Measurements from ENCODE around the gene KRT13. TPM values are rescaled to one million over a fixed set of nuclear protein-coding genes. Genes with fewer than 3 reads are reported as not detected.

KRT13 gene
- total RNA-seq, 2 experiments from 2014 or later = not detected

DNA sequence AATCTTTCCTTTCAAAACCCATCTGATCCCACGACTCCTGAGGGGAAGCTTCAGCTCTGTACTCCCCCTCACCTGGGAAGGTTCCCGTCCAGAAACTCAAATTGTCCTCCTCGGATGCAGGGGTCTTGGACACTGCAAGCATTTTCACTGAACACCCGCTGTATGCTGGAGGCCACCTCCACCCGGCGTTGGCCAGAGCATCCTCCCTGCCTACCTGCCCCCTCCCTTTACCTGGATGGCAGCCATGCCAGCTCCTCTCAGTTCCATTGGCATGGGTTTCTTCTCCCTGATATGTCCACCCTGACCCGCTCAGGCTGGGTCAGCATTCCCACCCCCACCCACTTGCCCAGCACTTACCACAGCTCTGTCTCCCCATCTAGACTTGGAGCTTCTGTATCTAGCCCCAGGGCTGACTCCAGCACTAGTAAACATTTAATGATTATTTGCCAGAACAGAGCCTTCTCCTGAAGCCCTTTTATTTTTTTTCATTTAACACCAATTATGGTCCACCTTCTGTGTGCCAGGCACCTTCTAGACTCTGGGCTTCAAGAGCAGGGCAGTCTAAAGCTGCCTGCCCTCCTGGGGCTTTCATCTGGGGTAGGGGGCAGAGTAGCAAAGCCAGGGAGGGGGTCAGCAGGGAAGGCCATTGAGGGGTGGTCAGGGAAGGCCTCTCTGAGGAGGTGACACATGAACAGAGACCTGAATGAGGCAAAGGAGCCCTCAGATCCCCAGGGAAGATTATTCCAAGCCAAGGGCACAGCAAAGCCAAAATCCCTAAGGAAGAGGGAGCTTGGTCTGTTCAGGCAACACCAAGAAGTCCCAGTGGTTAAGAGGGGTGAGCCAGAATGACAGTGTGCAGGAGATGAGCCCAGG lies 31.6 kb upstream of the KRT13 start:
- Mint-ChIP-seq H3K9me3 (ENCODE audit: insufficient read depth) (no peaks in the 10 kb centered on the region), H3K36me3 (ENCODE audit: low read depth) (no peaks in the 10 kb centered on the region), H3K27ac (no peak overlapping the region), H3K4me1 (ENCODE audit: low read depth) (no peaks in the 10 kb centered on the region), H3K4me3 (no peak overlapping the region), H3K27me3 (ENCODE audit: low read depth) (peaks cover 14% of the 10 kb centered on the region)
- ChIA-PET CTCF (interaction anchor here (1.2 to 1.5 kb wide), 2 partner anchors 12 to 14 kb away, joined by 4 to 7 read pairs; no protein-coding TSS in a partner anchor), POLR2A (no interaction called here)
- DNase-seq (no peak), ATAC-seq (no peak)

DNA sequence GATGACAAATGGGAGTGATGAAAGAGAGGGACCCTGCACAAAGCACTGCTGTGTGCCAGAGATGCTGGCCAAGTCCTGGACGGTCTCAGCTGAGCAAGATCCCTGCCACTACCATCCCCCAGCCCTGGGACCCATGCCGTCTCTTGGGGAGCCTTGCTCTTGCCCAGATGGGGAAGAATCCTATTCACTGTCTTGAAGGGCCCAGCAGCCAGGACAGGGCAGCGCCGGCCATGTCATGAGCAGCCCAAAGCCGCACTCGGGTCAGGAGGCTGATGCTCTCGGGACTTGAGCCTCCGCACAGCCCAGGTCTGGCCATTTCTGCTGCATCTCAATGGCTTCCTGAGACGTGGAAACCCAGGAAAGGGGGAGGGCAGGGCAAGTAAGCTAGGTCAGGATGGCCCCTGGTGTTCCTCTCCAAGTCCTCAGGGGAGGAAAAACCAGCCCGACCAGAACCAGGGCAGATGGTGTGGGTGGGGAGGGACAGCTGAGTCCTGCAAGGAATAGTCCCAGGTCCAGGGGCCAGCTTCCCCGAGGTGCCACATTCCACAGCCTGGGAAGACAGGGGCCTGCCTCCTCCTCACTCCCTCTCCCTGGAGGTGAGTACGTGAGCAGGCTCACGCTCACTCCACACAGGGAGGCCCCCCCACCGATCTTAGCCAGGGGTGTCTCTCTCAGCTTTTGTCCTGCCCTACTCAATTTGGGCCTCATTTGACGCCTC lies 30.5 kb upstream of the KRT13 start:
- ATAC-seq (no peak), DNase-seq (no peak)
- H3K9me3 Mint-ChIP-seq (ENCODE audit: insufficient read depth) = no peaks in the 10 kb centered on the region
- no peaks in the 10 kb centered on the region for H3K36me3 Mint-ChIP-seq (ENCODE audit: low read depth)
- no peak overlapping the region for H3K27ac Mint-ChIP-seq
- H3K27me3 Mint-ChIP-seq (ENCODE audit: low read depth) = peaks cover 21% of the 10 kb centered on the region
- ChIA-PET POLR2A (no interaction called here), CTCF (interaction anchor here (0.9 to 2.2 kb wide), 4 partner anchors 13 to 127 kb away, joined by 3 to 16 read pairs (median 6); no protein-coding TSS in a partner anchor)
- H3K4me1 Mint-ChIP-seq (ENCODE audit: low read depth) = no peaks in the 10 kb centered on the region
- H3K4me3 Mint-ChIP-seq = no peak overlapping the region

DNA sequence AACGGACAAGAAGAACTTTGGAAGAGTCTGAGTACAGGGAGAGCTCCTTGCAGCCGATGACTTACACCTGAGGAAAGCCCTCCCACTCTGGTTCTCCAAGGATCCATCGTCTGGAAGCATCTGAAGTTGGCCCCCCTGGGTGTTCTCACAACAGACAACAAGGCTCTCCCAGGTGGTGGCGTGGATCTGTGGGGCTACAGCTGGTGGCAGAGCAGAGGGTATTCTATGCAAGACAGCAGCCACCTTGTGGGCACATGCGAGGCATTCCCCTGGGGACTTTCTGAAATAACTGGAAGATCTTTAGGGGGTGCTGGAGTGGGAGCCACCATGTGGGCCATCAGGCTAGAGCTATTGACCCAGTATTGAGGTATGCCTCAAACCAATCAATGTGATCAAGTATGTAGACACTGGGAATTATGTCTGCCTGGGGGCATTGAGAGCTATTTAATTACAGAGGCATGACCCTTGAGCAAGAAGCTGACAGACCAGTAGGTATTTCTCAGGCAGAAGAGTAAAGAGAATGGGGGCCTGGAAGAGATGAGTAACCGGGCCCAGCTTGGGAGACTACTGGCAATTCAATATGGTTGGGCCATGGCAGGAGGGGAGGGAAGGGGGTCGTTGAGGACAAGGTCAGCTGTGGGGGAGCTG lies 29.6 kb upstream of the KRT13 start:
- Mint-ChIP-seq H3K4me1 (ENCODE audit: low read depth) (no peaks in the 10 kb centered on the region), H3K27me3 (ENCODE audit: low read depth) (peaks cover 22% of the 10 kb centered on the region), H3K36me3 (ENCODE audit: low read depth) (no peaks in the 10 kb centered on the region), H3K27ac (no peak overlapping the region), H3K4me3 (no peak overlapping the region), H3K9me3 (ENCODE audit: insufficient read depth) (no peaks in the 10 kb centered on the region)
- ChIA-PET CTCF (interaction anchor here (1.2 to 2.2 kb wide), 2 partner anchors 14 to 113 kb away, joined by 8 to 16 read pairs; no protein-coding TSS in a partner anchor), POLR2A (no interaction called here)
- ATAC-seq (no peak), DNase-seq (no peak)

DNA sequence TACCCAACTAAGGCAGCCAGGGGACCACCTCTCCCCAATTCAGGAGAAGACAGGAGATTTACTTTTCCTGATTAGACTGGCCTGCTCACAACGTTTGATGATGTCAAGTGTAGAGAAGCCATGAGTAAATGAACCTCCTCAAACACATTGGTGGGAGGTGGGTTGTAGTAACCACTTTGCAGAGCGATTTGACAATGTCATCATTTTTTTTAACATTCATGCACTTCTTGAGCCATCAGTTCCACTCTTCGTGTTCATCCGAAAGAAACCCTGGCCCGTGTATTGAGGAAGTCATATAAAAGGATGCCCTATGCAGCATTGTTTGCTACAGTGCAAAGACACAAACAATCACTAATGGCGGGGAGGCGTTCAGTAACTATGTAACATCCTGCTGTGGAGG lies 28.2 kb upstream of the KRT13 start:
- Mint-ChIP-seq H3K27me3 (ENCODE audit: low read depth) (peaks cover 35% of the 10 kb centered on the region), H3K36me3 (ENCODE audit: low read depth) (no peaks in the 10 kb centered on the region), H3K4me1 (ENCODE audit: low read depth) (no peaks in the 10 kb centered on the region), H3K4me3 (no peak overlapping the region), H3K27ac (no peak overlapping the region), H3K9me3 (ENCODE audit: insufficient read depth) (no peaks in the 10 kb centered on the region)
- DNase-seq = no peak
- POLR2A ChIA-PET = no interaction called here
- CTCF ChIA-PET = interaction anchor here (2.0 kb wide), 1 partner anchor 15 kb away, joined by 20 read pairs; no protein-coding TSS in a partner anchor
- ATAC-seq = no peak

GRCh38 chr17:41532947-41533570 lies 27.6 kb upstream of the KRT13 start:
- Mint-ChIP-seq H3K27ac (no peak overlapping the region), H3K4me1 (ENCODE audit: low read depth) (peaks cover 2% of the 10 kb centered on the region), H3K4me3 (no peak overlapping the region), H3K36me3 (ENCODE audit: low read depth) (no peaks in the 10 kb centered on the region), H3K9me3 (ENCODE audit: insufficient read depth) (no peaks in the 10 kb centered on the region), H3K27me3 (ENCODE audit: low read depth) (peaks cover 41% of the 10 kb centered on the region)
- no peak for ATAC-seq
- ChIA-PET CTCF (interaction anchor here (0.6 to 2.0 kb wide), 2 partner anchors 16 to 116 kb away, joined by 3 to 20 read pairs; no protein-coding TSS in a partner anchor), POLR2A (no interaction called here)
- no peak for DNase-seq

DNA sequence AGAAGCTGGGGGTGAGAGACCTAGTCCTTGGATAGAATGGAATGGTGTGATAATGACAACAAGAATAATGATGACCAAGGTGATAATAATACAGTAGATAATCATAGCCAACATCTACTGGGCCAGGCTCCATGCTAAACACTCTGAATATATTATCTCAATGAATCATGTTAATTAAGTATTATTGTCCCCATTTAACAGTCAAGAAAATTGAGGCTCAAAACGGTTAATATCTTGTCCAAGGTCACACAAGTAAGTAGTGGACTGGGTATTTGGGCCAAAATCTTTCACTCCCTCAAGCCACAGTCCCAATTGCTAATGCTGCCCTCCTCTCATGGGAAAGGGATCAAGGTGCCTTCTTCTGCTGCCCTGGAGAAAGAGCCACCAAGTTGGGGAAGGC lies 26.6 kb upstream of the KRT13 start:
- DNase-seq (no peak), ATAC-seq (no peak)
- Mint-ChIP-seq H3K4me3 (no peak overlapping the region), H3K9me3 (ENCODE audit: insufficient read depth) (no peaks in the 10 kb centered on the region), H3K4me1 (ENCODE audit: low read depth) (peaks cover 2% of the 10 kb centered on the region), H3K27ac (no peak overlapping the region), H3K36me3 (ENCODE audit: low read depth) (no peaks in the 10 kb centered on the region), H3K27me3 (ENCODE audit: low read depth) (peaks cover 51% of the 10 kb centered on the region)
- POLR2A ChIA-PET = no interaction called here
- CTCF ChIA-PET = interaction anchor here (2.0 kb wide), 1 partner anchor 17 kb away, joined by 20 read pairs; no protein-coding TSS in a partner anchor

DNA sequence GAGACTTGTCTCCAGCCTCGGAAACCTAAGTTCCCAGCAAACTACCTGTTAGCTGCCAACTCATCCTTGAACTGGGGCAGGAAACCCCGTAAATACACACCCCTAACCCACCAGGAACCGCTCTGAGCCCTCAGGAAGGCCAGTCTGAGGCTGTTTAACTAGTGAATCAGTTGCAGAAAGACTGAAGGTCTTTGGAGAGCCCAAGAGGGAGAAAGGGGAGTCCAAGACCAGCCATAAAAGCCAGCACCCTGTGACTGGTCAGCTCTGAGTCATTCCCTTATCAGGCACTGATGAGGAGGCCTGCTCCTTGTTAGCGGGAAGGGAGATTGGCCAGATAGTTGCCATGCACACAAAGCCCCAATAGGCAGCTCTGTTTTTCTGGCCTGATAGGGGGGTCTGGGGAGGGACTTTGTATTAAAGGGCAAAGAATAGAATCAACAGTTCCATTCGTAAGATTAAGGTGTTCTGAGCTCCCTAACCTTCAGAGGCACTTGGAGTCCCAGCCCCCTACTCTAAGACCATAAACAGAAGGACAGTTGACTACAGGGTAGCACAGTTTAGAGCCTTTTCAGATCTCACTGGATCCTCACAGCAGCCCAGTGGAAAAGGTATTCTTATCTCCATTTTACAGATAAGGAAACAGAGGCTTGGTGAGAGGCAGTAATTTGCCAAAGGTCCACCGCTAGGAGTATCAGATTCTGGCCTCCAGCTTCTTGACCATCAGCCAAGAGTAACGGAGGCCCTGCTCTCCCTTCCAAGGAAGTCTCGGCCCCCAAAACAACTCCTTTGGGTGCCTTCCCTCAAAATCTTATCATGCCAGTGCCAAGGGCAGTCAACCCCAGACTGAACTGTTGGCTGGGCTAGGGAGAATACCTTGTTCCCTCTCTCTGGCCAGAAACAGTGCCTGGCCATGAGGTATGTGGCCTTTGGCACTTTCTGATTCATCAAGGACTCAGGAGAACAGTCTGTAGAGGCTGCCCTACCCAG lies 24.9 kb upstream of the KRT13 start:
- Mint-ChIP-seq H3K36me3 (ENCODE audit: low read depth) (no peaks in the 10 kb centered on the region), H3K4me3 (no peak overlapping the region), H3K27ac (no peak overlapping the region), H3K9me3 (ENCODE audit: insufficient read depth) (no peaks in the 10 kb centered on the region), H3K27me3 (ENCODE audit: low read depth) (peaks cover 59% of the 10 kb centered on the region), H3K4me1 (ENCODE audit: low read depth) (peaks cover 2% of the 10 kb centered on the region)
- ATAC-seq (no peak), DNase-seq (no peak)
- ChIA-PET CTCF (interaction anchor here (1.1 to 1.6 kb wide), 2 partner anchors 19 to 133 kb away, joined by 4 to 5 read pairs; no protein-coding TSS in a partner anchor), POLR2A (no interaction called here)

DNA sequence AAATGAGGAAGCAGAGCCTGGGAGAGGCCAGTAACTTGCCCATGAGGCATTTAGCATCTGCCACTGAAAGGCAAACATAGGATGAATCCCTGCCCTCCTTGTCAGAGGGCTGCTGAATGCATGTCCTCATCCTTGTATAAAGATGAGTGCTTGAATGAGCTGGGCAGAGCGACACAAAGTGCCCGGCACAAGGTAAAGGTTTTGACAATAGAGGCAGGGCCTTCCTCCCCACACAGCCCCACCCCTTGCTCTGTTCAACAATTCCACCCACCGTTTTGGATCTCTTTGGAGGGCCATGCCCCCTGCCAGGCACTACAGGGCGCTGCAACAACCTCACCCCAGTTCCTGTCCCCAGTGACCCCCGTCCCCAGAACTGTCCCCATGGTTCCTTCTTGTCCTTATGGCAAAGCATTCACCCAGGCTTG lies 24.1 kb upstream of the KRT13 start:
- DNase-seq = no peak
- peaks cover 59% of the 10 kb centered on the region for H3K27me3 Mint-ChIP-seq (ENCODE audit: low read depth)
- ChIA-PET CTCF (interaction anchor here (0.8 to 1.6 kb wide), 2 partner anchors 20 to 133 kb away, joined by 4 to 5 read pairs; no protein-coding TSS in a partner anchor), POLR2A (no interaction called here)
- no peak overlapping the region for H3K27ac Mint-ChIP-seq
- peaks cover 2% of the 10 kb centered on the region for H3K4me1 Mint-ChIP-seq (ENCODE audit: low read depth)
- ATAC-seq = no peak
- H3K9me3 Mint-ChIP-seq (ENCODE audit: insufficient read depth) = no peaks in the 10 kb centered on the region
- no peak overlapping the region for H3K4me3 Mint-ChIP-seq
- no peaks in the 10 kb centered on the region for H3K36me3 Mint-ChIP-seq (ENCODE audit: low read depth)

GRCh38 chr17:41528959-41529353 lies 23.5 kb upstream of the KRT13 start:
- POLR2A ChIA-PET = no interaction called here
- no peaks in the 10 kb centered on the region for H3K36me3 Mint-ChIP-seq (ENCODE audit: low read depth)
- DNase-seq (no peak), ATAC-seq (no peak)
- H3K9me3 Mint-ChIP-seq (ENCODE audit: insufficient read depth) = no peaks in the 10 kb centered on the region
- peaks cover 2% of the 10 kb centered on the region for H3K4me1 Mint-ChIP-seq (ENCODE audit: low read depth)
- no peak overlapping the region for H3K4me3 Mint-ChIP-seq
- CTCF ChIA-PET = interaction anchor here (0.8 to 1.6 kb wide), 2 partner anchors 20 to 134 kb away, joined by 4 to 5 read pairs; no protein-coding TSS in a partner anchor
- no peak overlapping the region for H3K27ac Mint-ChIP-seq
- peaks cover 59% of the 10 kb centered on the region for H3K27me3 Mint-ChIP-seq (ENCODE audit: low read depth)

DNA sequence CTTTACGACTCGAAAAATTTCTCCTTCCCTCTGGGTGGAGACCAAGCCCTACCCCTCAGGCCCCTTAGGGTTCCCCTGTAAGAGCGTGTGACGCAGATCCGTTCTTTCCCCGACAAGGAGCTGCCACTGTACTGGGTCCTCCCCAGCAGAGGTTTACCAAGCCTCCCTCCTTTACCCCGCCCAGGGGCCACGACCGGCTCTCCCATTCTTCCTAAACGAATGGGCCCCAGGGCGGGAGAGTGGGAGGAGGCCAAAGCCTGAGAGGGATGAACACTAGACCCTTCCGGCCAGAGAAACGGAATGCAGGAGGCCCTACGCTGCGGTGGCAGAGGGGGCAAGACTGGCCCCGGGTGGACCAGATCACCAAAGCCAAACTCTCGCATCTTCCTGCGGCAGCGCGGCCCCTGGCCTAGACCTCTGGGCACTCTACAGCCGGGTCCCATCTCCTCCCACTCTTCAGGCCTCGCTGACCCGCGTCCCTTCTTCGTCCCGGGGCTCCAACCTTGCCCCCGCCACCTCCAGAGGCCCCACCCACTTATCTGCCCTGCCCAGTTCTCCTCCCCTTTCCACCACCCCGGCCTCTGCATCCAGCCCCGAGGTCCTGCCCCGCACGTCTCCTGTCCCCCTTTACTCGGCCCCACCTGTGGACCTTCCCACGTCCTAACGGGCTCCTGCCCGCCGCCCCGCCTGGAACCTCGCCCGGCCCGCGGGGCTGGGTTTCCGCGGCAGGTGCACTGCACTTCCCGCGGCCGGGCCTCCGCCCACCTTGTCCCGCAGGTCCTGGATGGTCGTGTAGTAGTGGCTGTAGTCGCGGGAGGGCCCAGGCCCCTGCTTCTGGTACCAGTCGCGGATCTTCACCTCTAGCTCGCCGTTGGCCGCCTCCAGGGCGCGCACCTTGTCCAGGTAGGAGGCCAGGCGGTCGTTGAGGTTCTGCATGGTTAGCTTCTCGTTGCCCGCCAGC lies 21.9 kb upstream of the KRT13 start:
- no peaks in the 10 kb centered on the region for H3K9me3 Mint-ChIP-seq (ENCODE audit: insufficient read depth)
- no peak overlapping the region for H3K4me3 Mint-ChIP-seq
- H3K27ac Mint-ChIP-seq = no peak overlapping the region
- H3K36me3 Mint-ChIP-seq (ENCODE audit: low read depth) = no peaks in the 10 kb centered on the region
- peaks cover 50% of the 10 kb centered on the region for H3K27me3 Mint-ChIP-seq (ENCODE audit: low read depth)
- ChIA-PET CTCF (interaction anchor here (0.7 kb wide), 1 partner anchor 22 kb away, joined by 3 read pairs; no protein-coding TSS in a partner anchor), POLR2A (no interaction called here)
- ATAC-seq = no peak
- DNase-seq = no peak
- peaks cover 2% of the 10 kb centered on the region for H3K4me1 Mint-ChIP-seq (ENCODE audit: low read depth)
